Activated CD8-positive, alpha-beta memory T cell treated with anti-CD3 and anti-CD28 coated beads, Interleukin-2, amount 50 U/mL, for 1 hour (primary cell): ENCODE results near the gene YTHDF1.
"Not testable (repeated sequence)": the region's sequence is repeated elsewhere in the genome, so short reads cannot be mapped to it uniquely, and the experiment has no call there.

Source experiments
- DNase-seq: peaks from one replicate; pipeline ENCODE4 v3.0.0-alpha.2; 2020; ENCODE audit errors: extremely low read depth

Gene YTHDF1

DNA sequence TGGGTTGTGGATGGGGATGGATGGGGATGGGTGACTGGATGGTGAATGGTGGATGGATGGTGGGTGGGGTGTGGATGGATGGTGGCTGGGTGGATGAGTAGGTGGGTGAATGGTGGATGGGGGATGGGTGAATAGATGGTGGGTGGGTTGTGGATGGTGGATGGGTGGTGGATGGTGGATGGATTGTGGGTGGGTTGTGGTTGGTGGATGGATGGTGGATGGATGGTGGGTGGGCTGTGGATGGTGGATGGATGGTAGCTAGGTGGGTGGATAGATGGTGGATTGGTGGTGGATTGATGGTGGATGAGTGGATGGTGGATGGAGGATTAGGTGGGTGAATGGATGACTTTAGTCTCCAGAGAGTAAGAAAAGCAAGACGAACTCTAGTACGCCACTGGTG, 57.6 kb downstream of the YTHDF1 start:
- no peak for DNase-seq

DNA sequence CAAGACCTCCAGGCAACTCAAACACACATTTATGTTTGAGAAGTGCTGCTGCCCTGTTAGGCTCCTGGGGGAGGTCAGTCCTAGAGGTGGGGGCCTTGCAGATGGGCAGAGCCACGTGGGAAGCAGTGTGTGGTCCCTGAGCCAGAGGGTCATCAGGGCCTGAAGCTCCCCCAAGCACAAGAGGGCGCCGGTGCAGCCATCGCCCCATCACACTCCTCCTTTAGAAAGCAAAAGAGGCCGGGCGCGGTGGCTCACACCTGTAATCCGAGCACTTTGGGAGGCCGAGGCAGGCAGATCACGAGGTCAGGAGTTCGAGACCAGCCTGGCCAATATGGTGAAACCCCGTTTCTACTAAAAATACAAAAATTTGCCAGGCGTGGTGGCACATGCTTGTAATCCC, 58.5 kb downstream of the YTHDF1 start:
- DNase-seq: not testable (repeated sequence)

DNA sequence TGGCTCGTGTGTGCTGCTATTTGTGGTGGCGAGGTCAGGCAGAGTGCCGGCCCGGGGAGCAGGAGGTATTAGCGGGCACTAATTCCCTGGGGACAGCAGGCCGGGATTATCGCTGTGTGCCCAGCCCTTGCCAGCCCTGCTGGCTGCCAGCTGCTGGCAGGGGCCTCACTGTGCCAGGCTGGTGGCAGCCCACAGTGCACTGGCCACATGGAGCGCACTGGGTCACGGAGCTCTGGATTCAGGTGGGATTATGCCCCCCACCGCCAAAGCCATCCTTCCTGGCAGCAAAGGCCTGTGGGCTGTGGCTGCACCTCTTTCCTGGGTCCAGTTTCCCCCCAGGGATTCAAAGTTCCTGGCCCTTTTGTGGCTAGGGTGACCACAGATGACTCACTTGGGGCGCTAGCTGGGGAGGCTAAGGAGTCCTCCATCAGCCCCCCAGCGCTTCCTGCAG, 59.7 kb downstream of the YTHDF1 start:
- DNase-seq: no peak

DNA sequence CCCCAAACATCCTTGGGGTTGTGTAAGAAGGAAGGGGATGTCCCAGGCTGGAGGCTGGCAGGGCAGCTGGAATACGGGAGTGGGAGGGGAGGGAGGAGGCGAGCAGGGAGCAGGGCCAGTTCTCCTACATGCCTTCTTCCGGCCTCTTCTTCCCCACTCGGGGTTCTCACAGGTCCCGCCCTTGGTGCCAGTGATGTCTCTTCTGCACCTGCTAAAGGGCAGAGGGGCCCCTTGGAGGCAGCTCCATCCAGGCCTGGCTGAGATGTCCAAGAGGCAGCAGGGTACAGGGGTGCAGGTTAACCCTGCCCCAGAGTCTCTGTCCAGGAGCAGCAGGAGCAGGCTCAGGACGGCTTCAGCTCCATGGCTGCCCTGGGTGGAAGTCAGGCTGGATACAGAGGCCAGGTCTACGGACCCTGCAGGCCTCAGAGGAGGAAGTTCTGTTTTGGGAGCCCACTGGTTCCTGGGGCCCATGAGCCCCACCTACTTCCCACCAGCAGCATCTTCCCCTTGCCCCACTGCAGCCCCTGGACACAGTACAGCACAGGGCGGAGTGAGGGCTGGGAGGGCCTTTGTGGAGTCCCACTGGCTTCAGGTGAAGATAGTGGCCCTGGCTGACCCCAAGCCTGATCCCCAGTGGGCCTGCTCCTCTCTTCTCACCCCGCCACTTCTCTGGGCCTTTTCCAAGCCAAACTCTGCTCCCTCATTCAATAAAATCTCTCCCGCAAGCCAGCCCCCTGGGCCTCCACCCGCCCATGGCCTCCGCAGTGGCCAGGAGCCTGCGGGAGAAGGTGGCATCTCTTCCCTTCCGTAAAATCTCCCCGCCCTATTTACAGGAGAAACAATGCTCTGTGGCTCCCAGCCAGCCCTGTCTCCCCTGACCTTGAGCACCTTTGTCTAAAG, 60.4 kb downstream of the YTHDF1 start:
- no peak for DNase-seq

DNA sequence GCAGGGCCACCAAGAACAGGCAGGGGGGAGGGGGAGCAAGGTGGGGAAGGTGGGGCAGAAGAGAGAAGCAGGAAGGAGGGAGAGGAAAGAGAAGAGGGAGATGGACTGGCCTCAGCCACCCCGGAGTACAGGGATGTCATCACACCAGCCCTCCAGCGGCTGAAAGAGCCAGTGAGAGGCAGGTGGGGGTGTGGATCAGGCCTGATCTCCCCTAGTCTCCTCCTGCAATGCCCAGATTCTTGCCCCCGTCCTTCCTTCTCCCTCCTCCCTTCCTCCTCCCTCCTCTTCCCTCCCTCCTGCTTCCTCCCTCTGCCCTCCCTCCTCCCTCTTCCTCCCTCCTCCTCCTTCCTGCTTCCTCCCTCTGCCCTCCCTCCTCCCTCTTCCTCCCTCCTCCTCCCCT, 61.5 kb downstream of the YTHDF1 start:
- no peak for DNase-seq

DNA sequence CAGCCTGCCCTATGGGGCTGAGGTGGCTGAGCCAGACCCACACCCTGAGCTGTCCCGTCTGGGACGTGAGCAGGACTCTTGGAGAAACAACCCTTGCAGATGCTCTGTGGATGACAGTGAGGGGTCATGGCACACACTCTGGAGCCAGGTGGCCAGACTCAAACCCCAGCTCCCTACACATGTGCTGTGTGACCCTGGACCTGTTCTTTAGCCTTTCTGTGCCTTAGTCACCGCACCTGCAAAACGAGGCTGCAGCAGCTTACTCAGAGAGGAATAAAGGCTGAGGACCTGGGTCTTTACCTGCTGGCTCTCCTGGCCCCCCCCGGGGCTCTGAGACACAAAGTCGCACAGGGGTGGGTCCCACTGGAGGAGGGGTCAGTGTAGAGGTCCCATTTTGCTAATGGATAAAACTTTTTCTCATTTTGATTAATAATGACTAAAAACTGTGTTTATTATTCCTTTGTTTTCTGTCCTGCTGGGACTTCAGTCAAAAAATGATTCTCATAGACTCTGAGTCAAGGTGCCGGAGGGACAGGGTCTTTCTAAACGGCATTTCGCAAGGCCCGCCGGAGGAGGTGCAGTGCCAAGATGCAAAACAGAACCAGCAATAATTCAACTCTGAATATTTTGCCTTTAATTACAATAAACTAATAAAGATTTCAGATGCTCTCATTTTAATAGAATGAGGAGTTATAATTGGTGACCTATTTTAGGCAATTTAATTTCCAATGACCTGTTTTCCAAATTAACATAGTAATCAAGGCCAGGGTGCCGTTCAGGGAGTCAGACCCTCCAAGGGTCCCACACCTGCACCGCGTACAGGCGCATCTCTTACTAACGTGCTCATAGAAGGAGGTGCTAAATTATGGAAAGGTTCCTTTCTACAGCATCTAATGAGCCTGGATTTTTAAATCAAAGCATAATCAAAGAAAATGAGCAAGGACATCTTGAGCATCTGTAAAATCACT, 62.4 kb downstream of the YTHDF1 start:
- DNase-seq: no peak

DNA sequence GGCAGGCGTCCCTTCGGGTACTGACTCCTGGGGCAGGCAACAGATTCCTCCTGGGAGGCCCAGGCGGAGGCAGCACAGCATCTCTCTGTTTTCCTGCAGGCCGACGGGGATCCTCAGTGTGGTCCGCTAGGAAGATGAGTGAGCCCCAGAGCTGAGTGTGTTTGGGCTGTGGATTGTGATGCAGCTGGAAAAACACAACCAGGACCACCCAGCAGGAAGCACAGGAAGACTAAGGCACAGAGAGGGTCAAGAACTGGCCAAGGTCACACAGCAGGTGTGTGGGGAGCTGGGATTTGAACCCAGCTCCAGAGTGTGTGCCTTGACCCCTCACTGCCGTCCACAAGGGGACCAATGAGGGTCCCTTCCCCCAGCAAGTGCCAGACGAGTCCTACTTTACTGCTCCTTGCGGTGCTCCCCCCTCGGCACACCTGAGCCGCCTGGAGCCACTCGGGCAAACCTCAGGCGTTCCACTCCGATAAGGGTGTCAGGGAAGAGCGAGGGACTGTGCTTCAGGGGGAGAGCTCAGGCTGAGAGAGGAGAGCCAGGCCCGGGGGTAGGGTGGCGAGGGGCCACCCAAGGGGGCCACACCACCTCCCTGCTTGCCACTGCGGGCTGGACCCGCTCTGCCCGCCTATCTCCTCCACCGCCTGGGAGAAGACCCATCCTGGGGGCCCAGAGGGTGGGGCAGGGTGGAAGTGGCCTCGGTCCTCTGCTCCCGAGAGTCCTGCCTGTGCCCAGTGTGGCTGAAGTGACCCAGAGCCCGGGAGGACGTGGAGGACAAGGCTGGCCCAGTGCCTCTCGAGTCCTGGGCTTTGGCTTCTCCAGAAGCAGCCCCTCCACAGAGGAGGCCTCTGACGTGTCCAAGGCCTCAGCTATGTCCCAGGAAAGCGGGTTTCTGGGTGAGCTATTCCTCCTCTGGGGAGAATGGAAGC, 63.3 kb downstream of the YTHDF1 start:
- no peak for DNase-seq

DNA sequence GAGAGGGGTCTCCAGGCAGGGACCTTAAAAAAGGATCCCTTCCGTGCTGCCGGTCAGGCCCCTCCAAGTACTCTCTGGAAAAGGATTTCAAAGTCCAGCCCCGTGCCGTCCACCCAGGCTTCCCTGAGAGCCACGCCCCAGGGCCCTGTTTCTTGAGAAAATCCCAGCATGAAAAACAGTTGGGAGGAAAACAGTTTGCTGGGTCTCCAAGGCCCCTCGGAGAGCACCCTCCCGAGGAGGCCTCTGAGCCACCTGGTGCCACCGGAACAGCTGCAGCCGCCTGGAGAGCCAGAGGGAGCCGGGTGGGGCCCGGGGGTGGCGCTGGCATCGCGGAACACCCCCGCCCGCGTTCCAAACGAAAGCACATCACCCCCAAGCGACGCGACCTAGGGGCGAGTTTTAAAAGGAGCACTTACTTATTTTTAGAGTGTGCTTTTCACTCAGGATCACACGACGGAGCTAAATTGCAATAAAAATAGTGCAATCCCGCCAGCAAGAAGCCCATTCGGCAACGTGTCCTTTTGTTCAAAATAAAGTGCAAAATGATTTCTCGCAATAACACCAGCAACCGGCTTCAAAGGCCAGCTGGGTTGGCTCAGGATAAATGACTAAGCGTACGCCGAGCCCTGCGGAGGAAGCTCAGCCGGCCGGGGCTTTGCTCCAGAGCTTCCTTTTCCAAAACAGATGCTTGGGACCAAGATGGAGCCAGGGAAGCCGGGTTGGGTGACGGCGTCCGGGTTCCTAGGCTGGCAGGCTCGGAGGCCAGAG, 64.2 kb downstream of the YTHDF1 start:
- DNase-seq: no peak

DNA sequence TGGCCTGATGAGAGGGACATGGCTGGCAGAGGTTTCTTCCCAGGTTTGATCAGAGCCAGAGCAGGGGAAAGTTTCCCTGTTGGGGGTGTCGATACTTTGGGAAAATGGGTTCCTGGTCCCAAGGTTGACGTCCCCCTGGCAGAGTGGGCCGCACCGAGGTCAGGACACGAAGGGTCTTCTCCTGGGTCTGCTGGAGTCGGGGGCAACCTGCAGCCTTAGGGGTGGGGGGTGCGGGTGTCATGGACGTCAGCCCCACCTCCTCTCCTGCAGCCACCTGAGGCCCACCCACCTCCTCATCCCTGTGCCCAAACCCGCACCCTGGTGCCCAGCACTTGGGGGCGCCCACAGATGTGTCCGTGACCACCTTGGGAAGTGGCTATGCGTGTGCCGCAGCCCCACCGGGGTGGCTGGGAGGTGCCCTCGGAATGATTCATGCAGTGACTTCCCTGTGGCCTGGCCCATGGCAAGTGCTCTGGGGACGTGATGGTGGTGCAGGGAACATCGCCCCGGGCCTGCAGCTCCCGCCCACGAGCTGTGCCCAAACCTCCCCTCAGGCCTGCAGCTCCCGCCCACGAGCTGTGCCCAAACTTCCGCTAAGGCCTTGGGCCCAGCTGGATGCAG, 64.9 kb downstream of the YTHDF1 start:
- no peak for DNase-seq

DNA sequence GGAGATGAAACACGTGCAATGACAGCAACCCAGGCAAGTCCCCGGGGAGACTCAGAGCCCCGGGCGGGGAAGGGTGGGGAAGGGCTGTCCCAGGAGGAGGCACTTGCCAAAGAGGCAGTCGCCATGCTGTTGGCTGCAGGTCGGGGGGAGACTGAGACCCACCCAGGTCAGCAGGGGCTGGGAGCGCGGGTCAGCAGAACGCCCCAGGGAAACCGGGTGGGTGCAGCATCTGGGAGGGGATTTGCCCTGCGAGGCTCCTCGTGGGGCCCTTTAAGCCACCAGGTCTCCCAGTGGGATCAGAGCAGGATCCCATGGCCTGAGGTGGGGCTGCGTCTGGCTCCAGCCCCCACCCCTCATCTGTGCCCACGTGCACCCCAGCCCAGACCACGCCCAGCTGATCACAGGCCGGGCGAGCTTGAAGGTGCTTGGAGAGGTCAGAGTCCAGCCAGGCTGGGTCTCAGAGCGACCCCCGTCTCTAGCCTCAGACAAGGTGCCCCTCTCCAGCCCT, 65.5 kb downstream of the YTHDF1 start:
- DNase-seq: no peak

DNA sequence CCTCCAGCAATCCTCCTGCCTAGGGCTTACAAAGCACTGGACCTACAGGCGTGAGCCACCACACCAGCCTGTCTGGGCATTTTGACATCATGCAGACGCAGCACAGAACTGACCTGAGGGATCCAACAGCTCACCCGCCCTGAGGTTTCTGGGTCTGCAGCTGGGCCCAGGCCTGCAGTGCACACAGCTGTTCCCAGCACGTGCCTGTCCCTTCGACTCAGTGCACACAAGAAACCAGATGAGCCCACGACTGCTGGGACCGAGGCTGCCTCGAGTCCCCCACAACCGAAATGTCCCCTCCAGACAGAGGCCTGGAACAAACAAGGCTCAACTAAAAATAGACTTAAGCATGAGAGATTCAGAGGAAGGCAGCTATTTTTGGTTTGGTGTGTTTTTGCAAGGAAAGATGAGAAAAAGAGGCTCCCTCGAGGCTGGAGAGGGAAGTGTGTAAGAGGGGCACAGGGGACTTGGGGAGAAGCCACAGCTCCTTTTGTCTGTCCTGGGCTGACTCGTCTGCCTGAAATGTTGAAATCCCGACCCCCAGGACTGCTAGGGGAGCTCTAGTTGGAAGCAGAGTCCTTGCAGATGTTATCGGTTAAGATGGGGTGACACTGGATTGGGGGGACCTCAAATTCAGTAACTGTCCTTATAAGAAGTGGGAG, 66.3 kb downstream of the YTHDF1 start:
- DNase-seq: no peak

DNA sequence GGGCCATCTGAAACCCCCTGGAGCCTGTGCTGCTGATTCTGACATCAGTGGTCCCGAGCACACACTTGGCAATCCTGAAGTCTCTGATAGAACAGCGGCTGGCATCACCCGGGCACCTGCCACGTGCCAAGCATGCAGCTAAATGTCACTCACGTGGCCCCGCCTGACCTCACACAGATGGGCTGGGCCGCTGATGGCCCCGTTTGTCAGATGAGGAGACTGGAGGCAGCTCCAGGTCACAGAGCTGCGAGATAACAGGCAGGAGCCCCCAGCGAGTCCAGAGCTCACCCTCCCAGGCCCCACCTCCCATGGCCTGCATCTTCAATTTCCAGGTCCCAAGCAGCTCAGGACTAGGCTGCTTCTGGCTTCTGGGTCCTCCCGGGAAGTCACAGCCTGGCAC, 67.2 kb downstream of the YTHDF1 start:
- DNase-seq: no peak

DNA sequence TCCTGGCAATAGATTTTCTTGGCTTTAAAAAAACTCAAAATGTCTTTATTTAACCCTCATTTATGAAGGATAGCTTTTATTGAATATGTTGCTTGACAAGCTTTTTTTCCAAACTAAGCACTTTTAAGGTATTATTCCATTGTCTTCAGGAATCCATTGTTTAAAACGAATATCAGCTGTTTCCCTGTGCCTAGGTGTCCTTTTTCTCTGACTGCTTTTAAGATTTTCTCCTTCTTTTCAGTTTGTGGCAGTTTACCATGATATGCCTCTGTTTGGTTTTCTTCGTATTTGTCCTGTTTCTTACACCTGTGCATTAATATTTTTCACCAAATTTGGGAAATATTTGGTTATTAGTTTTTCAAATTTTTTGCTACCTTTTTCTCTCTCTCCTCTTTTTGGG, 68.4 kb downstream of the YTHDF1 start:
- DNase-seq: no peak
